C4-2B (cell line): ENCODE data around the gene MAGI2.

Source experiments
- ZFX ChIP-seq: fragments of 450-650 bp; IDR thresholded peaks from 2 replicates; pipeline ENCODE4 v1.6.1; 2017
- TF ChIP-seq, protein P1 (sequence below): fragments of 450-650 bp; conservative IDR thresholded peaks from 2 replicates; pipeline ENCODE4 v1.5.1; 2017; ENCODE audit warnings: mild to moderate bottlenecking

DNA sequence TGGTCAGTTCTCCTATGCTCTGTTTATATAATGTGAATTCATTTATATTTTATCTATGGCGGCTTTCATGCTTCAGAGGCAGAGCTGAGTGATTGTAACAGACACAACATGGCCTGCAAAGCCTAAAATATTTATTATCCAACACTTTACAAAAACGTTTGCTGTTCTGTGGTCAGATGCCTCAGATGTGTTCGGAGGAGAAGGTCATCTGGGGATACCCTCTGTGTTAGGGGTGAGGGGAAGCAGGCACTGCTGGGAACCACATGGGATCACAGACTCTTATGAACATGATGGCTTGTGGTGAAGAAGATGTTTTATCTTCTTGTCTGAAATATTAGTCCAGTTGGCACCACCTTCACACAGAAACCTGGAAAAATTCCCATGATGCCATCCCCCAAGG is 1451.4 kb downstream of the MAGI2 start:
- TF ChIP-seq, protein P1, sequence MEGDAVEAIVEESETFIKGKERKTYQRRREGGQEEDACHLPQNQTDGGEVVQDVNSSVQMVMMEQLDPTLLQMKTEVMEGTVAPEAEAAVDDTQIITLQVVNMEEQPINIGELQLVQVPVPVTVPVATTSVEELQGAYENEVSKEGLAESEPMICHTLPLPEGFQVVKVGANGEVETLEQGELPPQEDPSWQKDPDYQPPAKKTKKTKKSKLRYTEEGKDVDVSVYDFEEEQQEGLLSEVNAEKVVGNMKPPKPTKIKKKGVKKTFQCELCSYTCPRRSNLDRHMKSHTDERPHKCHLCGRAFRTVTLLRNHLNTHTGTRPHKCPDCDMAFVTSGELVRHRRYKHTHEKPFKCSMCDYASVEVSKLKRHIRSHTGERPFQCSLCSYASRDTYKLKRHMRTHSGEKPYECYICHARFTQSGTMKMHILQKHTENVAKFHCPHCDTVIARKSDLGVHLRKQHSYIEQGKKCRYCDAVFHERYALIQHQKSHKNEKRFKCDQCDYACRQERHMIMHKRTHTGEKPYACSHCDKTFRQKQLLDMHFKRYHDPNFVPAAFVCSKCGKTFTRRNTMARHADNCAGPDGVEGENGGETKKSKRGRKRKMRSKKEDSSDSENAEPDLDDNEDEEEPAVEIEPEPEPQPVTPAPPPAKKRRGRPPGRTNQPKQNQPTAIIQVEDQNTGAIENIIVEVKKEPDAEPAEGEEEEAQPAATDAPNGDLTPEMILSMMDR: no peak
- TF ChIP-seq ZFX: no peak
